ENCODE measurements around the gene ELMO3.

Gene ELMO3

GRCh38 chr16:67198238-67198734 is 645 bp upstream of the ELMO3 start:
- DNase-seq (ENCODE audit: low read depth), result no peak

- DNase-seq (ENCODE audit: low read depth), result no peak
Measured at GRCh38 chr16:67199808-67200198, 872 bp downstream of the ELMO3 start.

GRCh38 chr16:67200491-67200890 is 1.6 kb downstream of the ELMO3 start:
- no peak for DNase-seq (ENCODE audit: low read depth)

- no peak for DNase-seq (ENCODE audit: low read depth)
Measured at GRCh38 chr16:67201411-67202345, 2.7 kb downstream of the ELMO3 start.

GRCh38 chr16:67202426-67202825 is 3.5 kb downstream of the ELMO3 start:
- no peak for DNase-seq (ENCODE audit: low read depth)

- DNase-seq (ENCODE audit: low read depth), result no peak
Measured at GRCh38 chr16:67202956-67203493, 4.1 kb downstream of the ELMO3 start.

- DNase-seq (ENCODE audit: low read depth), result no peak
Measured at GRCh38 chr16:67204076-67204475, 5.1 kb downstream of the ELMO3 start.

GRCh38 chr16:67206129-67206837 is 7.4 kb downstream of the ELMO3 start:
- DNase-seq (ENCODE audit: low read depth), result no peak

- DNase-seq (ENCODE audit: low read depth), result no peak
Measured at GRCh38 chr16:67206838-67207248, 7.9 kb downstream of the ELMO3 start.

- no peak for DNase-seq (ENCODE audit: low read depth)
Measured at GRCh38 chr16:67207249-67208091, 8.5 kb downstream of the ELMO3 start.

- DNase-seq (ENCODE audit: low read depth), result no peak
Measured at GRCh38 chr16:67208154-67208896, 9.4 kb downstream of the ELMO3 start.

- DNase-seq (ENCODE audit: low read depth), result no peak
Measured at GRCh38 chr16:67209565-67209964, 10.6 kb downstream of the ELMO3 start.

GRCh38 chr16:67210069-67210937 is 11.4 kb downstream of the ELMO3 start:
- DNase-seq (ENCODE audit: low read depth), result no peak

- no peak for DNase-seq (ENCODE audit: low read depth)
Measured at GRCh38 chr16:67211674-67212073, 12.7 kb downstream of the ELMO3 start.

- no peak for DNase-seq (ENCODE audit: low read depth)
Measured at GRCh38 chr16:67212766-67213165, 13.8 kb downstream of the ELMO3 start.

GRCh38 chr16:67213197-67214019 is 14.5 kb downstream of the ELMO3 start:
- no peak for DNase-seq (ENCODE audit: low read depth)

GRCh38 chr16:67215706-67216105 is 16.8 kb downstream of the ELMO3 start:
- no peak for DNase-seq (ENCODE audit: low read depth)

GRCh38 chr16:67216612-67217490 is 17.9 kb downstream of the ELMO3 start:
- no peak for DNase-seq (ENCODE audit: low read depth)
